ENCODE data around the gene SP3.

DNA sequence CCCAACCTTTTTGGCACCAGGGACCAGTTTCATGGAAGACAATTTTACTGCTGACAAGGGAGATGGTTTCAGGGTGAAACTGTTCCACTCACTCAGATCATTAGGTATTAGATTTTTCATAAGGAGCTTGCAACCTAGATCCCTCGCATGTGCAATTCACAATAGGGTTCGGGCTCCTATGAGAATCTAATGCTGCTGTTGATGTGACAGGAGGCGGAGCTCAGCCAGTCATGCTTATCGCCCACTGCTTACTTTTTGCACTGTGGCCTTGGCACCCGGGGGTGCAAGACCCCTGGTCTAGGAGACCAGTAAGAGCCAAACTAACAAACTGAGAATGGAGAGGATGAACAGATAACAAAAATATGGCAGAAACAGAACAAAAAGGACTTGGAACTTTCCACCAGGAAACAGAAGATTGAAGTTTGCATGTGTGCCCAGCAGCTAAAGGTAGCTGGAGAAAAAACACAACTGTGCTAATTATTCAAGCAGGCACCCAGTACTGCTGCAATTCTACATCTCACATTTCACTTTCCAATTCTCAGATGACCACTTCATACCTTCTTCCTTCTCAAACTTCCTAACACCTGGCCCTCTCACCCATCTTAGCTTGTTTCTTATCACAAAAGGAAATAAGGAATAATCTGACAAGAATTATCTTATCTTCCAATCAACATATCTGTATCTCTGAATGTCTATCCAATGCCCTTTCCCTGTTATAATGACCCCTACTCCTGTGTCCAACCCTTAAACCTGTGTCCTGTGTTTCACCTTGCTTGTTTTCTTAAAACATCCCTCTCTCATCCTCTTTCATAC is 24.8 kb downstream of the SP3 start:
- TF ChIP-seq CTCF (IDR thresholded peaks at IDR 0.05), result no peak
- no peak for TF ChIP-seq POLR2A (IDR thresholded peaks at IDR 0.05)
- TF ChIP-seq POLR2AphosphoS5 (IDR thresholded peaks at IDR 0.05; ENCODE audit: insufficient read depth in 1 of 2, low read depth in 1 of 2), result no peak
